ENCODE data around the gene OR2V2.
"Not testable (repeated sequence)": the region's sequence is repeated elsewhere in the genome, so short reads cannot be mapped to it uniquely, and the experiment has no call there.

The OR2V2 gene

GRCh38 chr5:181118369-181118768, 29.0 kb upstream of the OR2V2 start:
- DNase-seq: no peak

- no peak for DNase-seq
Observed at GRCh38 chr5:181119105-181119504, 28.3 kb upstream of the OR2V2 start.

DNA sequence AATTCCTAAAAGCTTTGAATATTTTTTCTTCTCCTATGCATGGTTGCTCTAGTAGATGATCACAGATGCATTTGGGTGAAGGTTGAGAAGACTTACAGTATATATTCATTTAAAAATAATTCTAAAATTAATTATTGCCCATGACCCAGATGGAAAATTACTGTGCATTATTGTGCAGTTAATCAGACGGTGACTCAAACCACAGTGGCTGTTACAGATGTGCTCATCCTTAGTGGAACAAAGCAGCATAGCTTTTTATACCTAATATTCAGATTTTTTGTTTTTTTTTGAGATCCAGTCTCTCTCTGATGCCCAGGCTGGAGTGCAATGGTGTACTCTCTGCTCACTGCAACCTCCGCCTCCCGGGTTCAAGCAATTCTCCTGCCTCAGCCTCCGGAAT, 27.1 kb upstream of the OR2V2 start:
- DNase-seq: no peak

GRCh38 chr5:181120761-181121160, 26.6 kb upstream of the OR2V2 start:
- no peak for DNase-seq

DNA sequence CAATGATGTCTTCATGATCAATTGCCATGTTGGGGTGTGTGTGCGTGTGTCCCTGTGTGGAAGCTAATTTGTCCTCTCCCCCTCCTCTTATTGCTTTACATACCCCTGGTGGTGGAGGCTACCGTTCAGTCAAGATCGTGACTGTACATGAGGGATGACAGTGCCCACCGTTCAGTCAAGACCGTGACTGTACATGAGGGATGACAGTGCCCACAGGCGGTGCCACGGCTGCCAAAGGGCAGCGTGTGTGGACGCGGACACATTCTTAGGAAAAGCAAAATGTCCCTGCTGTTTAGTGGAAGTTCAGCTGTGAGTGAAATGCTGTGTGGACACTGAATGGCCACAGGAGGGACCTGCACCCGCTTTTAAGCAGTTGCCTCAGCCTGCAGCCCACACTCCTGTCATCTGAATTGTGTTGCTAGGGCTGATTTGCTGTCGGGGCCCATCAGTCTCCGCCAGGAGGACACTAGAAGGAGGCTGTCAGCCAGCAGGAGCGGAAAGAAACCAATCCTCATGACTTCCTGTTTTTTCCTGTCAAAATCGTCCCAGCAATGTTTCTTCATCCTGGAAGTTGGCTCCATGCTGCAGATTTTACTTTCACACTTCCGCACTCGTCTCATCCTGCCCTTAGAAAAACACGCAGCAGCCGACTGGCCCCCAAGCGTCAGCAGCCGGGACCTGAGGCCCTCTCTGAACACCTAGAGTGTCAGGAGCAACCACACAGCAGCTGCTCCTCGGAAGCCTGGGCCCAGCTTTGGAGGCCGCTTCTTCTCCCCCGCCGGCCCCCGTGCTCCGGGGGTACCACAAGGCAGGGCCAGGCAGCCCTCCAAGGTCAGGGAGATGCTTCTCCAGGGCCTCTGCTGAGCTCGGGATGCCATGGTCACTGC, 25.5 kb upstream of the OR2V2 start:
- no peak for DNase-seq

- DNase-seq: no peak
Observed at GRCh38 chr5:181124526-181124925, 22.9 kb upstream of the OR2V2 start.

- DNase-seq: no peak
Observed at GRCh38 chr5:181126841-181127240, 20.5 kb upstream of the OR2V2 start.

GRCh38 chr5:181127456-181127855, 19.9 kb upstream of the OR2V2 start:
- DNase-seq: no peak

DNA sequence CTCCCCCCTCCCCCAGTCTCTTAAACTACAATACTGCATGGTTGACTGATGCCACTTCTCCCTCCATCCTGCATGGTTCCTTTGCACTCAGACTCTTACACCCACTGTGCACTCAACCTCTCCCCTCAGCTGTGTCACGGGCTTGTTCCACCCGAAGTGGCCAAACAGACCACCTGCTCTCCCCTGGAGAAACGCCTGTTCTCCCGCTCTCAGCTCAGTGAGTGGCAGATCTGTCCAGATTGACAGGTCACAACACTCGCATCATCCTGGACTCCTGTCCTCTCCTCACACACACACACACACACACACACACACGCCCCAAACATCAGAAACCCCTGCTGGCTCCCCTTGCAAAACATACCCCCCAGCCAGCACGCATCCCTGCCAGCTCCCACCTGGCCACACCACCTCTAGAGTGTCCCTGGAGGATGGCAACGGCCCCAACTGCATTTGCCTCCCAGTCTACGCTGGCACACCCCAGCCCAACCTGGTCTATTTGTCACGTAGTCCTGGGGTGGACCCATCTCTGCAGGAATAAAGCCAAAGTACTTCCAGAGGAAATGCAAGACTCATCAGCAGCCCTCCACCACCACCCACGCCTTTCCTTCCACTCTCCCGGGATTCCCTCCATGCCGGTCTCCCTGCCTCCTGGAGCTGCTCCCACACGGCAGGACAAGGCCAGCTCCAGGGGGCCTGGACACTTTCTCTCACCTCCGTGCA, 19.3 kb upstream of the OR2V2 start:
- DNase-seq: no peak

DNA sequence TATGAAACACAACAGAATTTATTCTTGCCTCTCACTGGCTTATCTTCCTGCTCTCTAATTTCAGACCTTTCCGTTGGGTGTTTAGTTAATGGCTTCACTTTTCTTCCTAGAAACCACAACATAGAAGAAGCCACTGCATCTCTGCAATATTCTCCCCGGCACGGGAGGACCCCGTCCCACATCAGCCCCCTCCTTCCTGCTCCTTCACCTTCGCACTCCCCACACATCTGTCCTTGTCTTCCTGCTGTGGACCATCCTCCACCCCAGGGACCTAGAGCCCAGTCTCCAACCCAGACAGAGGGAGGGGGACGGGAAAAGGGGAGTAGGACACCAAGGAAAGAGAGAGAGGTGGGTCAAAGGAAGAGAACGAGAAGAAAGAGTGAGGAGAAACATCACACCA, 17.8 kb upstream of the OR2V2 start:
- DNase-seq: no peak

GRCh38 chr5:181130081-181130480, 17.3 kb upstream of the OR2V2 start:
- not testable (repeated sequence) for DNase-seq

GRCh38 chr5:181130832-181131496, 16.4 kb upstream of the OR2V2 start, which contains the start of gene OR2V1:
OR2V1 (minus strand) TSS chr5:181131169; CDS start chr5:181125304, 5,865 bp downstream.
- no peak for DNase-seq

DNA sequence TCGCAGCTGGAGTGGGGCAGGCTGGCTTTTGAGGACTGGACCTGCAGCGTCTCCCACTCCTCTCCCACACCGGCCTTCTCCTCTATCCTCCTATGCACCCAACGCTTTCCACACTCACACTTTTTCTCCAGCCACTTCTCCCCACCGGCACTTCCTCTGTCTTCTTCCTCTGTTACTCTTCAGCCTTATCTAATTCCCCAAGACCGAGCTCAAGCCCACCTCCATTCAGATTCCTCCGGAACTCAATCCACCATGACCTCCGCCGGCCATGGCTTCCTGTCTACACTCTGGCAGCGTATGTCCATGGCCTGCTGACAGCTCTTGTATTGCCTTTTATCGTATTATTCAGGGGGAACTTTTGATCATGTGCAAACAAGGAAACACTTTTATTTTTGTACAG, 15.9 kb upstream of the OR2V2 start:
- no peak for DNase-seq

GRCh38 chr5:181133083-181133482, 14.3 kb upstream of the OR2V2 start:
- DNase-seq: no peak

DNA sequence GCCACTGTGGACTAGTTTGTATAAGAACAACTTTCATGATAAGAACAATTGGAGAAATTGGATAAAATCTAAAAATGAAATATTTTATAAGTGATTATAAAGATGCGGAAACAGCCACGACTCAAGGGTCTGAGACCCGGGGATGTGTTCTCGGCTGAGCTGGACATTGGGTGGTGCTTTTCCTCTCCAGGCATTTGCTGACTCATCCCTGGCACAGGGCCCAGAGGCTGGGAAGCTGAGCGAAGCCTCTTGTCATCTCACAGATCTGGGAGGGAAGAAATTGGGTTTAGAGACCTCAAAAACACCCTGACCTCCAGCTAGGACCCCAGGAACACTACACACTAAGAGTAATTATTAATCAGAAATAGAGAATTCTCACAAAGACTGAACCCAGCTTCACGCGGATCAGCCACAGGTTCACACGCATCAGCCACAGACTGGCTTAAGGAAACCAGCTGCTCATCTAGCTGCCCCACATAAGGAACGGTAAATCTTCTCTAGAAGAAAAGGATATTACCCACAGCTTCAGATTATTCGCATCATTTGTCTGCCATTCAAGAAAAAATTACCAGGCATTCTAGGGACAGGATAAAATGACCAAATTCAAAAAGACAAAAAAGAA, 13.7 kb upstream of the OR2V2 start:
- no peak for DNase-seq

- no peak for DNase-seq
Observed at GRCh38 chr5:181134259-181134658, 13.1 kb upstream of the OR2V2 start.

DNA sequence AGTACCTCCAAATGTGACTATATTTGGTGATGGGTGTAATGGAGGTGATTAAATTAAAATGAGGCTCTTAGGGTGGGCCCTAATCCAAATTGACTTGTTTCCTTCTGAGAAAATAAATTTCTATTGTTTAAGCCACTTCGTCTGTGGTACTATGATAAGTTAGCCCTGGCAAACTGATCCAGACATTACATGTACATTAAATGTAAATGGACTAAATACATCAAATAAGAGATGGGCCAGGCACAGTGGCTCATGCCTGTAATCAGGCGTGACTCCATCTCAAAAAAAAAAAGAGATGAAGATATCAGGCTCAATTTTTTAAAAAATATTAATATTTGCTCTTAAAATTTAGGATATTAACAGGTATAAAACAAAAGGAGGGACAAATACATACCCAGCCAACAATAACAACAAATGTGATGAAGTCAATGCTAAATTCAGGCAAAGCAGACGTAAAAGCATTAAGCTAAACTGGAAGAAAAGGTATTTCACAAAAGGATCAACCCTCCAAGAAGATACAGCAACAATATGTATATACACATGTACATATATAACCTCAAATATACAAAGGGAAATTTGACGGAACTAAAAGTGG, 10.9 kb upstream of the OR2V2 start:
- no peak for DNase-seq

- no peak for DNase-seq
Observed at GRCh38 chr5:181138258-181138657, 9.1 kb upstream of the OR2V2 start.

- no peak for DNase-seq
Observed at GRCh38 chr5:181140766-181141165, 6.6 kb upstream of the OR2V2 start.

- DNase-seq: no peak
Observed at GRCh38 chr5:181142054-181142453, 5.3 kb upstream of the OR2V2 start.

GRCh38 chr5:181145133-181145532, 2.3 kb upstream of the OR2V2 start:
- DNase-seq: no peak

DNA sequence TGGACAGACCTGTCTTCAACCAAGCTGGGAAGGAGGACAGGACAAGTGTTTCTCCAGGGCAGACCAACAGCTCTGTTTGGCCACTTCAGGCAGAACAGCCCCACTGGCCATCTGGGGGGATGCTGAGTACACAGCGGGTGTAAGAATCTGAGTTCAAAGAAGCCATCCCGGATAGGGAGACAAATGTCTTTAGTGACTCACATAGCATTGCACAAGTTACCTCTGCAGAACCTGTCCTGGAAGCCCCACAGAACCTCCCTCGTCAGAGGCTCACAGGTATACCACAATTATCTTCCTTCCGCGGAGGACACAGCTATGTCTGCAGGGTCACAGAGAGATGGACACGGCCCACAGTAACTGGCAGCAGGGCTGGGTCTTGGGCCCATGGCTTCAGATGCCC, 2.0 kb downstream of the OR2V2 start:
- no peak for DNase-seq
